A204.1 (cell line): ENCODE measurements around the gene NKAIN2.

Source experiments
- FAIRE-seq: peaks from 2 replicates; lab custom pipeline; 2012; peaks lifted over from hg19 to GRCh38; lab: Jason Lieb, UNC

NKAIN2 gene

DNA sequence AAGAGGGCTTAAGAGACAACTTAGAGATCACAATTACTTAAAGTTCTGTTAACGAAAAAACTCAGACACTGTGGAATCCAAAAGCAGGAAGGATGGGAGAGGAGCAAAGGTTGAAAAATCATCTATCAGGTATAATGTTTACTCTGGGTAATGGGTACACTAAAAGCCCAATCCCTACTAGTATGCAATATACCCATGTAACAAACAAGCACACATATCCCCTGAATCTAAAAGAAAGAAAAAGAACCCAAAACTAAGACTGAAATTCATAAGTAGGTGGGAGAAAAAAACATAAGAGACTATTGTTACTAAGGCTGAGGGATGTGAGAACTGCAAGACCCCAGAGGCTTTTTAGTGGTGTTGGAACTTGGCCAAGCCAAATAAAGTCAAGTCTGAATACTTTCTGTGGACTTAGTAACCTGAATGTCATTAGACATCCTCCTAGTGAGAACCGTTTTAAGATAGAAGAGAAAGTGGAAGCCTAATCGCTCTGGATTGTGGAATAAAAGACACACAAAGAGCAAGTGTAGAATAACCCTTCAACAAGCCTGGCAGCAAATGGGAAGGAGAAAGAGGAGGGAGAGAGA lies 969.2 kb downstream of the NKAIN2 start:
- FAIRE-seq, result no peak

DNA sequence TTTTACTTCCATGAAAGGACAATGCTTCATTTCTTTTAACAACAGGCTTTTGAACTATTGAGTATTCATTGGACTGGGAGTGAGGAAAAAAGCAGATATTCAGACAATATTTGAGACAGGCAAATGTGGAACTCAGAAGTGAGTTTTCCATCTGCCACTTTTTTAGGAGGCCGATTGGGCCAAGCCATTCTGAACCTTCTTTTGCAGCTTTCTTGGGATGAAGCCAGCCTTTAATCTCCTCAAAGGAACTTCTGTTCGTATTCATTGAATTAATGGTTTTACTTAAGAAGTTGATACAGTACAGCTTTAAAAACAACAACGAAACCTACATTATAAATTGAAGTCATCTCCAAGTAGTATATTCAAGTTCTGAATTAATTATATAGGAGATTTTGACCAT lies 971.5 kb downstream of the NKAIN2 start:
- no peak for FAIRE-seq

DNA sequence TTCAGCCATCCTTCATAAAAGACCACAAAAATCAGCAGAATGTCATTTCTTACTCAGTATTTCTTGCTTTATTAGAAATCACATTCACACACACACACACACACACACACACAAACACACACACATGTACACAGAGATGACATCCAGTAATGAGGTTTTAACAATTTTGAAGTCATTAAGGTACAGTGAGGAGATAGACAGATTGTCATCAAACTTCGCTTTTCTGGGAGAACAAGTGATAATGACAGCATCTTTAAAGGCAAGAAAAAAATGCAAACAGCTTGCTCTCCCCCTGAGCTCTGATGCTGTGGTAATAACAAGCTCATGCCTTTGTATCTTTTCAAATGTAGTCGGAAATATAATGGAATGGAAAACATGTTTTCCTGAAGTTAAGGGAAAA lies 974.2 kb downstream of the NKAIN2 start:
- FAIRE-seq, result no peak

DNA sequence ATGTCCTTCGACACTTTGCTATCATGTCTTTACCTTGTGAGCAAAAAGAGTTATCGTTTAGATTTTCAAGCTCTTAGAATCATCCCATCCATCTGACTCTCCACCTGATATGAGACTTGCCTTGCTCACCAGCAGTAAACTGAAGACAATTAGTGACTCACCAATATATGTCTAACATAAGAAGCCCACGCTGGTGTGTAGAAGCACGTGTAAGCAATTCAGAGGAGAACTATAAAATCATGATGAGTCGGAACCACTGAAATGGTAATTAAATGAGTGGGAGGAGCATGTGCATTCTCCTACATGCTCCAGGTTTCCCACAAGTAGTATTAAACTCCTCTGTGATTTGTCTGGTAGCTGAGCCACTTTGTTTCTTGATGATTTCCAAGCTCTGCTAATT lies 977.0 kb downstream of the NKAIN2 start:
- no peak for FAIRE-seq

DNA sequence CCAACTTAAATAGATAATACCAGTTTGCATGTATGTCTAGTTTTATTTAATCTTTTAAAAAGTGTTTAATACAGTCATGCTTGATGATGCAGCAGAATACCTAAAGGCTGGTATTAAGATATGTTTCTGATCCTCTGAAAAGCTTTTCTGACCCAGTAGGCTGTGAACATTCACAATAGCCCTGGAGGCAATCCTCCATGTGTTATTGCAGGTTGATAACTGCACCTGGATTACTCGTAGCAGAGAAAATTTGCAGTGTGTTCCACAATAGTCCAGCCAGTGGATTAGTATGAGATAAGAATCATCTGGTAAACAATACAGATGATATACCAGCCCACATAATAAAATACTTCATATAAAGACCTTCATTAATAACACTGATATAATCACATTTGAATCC lies 979.7 kb downstream of the NKAIN2 start:
- no peak for FAIRE-seq

DNA sequence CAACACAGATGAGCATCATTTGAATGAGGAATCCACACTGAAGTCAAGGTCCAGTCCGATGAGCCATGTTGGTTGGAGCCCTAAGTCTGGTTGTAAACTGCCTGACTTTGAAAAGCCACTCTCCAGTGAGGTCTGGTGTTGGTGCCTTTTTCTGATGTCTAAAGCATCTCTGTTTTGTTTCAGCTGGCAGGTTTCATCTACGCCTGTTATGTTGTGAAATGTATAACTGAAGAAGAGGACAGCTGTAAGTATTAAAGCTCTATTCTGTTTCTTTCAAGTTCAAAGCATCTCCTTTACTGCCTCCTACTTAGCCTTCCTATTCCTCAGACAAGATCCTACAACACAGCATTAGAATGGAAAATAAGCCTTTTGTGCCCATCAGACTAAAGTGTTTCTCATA lies 987.5 kb downstream of the NKAIN2 start:
- no peak for FAIRE-seq

DNA sequence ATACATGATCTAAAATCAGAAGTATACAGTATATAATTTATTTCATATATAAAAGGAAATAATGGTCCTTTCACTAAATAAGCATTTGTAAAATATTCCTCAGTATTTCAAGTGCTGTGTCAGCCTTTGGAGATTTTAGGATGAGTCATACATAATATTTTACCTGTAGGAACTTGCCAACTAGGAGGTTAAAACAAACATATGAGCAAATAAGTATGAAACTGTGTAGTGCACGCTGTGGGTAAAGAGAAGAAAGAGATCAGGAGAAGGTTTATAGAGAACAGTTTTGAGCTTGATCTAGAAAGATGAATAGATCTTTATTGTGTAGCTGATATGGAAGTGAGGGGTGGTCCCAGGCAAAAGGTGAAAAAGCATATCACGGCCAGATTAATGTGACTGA lies 988.7 kb downstream of the NKAIN2 start:
- no peak for FAIRE-seq

DNA sequence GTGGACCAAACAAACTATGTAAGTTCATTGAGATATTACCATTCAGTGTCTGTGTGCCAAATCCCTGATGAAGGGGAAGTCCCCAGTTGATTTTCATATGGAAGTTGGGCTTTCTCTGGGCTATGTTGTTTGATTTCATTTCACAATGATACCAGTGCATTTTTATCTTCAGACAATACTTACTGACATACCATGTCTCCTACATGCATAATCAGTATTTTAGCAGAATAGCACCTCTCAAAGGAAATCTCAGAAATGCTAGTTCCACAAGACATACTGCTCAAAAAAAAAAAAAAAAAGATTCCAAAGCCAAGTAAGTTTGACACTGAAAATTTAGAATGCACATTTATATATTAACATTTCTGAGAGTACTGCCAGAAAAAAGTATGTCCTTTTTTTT lies 989.7 kb downstream of the NKAIN2 start:
- FAIRE-seq, result no peak

DNA sequence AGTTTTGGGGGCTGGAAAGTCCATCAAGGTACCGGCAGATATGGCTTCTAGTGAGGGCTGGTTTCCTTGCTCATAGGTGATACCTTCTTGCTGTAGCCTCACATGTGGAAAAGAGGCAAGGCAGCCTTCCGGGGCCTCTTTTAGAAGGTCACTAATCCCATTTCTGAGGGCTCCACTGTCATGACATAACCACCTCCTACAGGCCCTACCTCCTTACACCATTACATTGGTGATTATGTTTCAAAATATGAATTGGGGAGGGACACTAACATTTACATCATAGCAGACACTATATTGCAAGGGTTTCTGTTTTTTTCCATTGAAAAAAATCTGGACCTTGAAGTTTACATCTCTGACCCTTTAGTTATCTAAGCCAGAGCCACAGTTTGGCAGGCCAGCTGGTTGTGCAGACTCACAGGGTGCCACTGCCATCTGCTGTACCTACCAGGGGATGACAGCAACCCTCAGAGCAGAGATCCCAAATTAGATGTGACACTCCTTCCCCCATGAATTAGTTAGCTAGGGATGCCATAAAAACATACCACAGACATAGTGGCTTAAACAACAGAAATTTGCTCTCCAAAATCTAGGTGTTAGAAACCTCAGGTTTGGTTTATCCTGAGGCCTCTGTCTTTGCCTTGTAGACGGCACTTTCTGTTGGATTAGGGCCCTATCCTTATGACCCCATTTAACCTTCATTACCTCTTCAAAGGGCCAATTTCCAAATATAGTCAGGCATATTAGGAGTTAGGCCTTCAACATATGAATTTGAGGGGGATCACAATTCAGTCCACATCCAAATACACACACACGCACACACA lies 992.2 kb downstream of the NKAIN2 start:
- no peak for FAIRE-seq

DNA sequence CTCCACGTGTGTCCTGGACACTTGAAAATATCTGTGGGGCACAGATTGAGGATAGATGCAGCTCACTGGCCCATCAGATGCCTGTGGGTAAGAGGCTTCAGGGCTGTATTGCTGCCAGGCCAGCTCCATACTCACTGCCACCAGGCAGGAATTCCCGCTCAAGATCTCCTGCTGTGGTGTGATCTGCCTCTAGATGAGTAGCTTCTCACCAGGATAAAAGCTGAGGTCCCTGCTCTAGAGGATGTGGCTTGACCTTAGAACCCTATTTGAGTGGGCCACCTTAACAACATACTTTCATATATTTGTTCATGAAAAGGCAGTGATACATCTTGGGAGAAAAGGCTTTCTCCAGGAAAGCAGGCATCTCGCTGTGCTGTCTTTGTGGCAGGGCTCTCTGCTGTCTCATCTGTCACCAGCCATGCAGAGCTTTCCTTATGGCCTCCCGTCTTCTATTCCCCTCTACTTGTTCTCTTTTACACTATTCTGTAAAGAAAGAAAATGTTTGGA lies 992.9 kb downstream of the NKAIN2 start:
- no peak for FAIRE-seq

DNA sequence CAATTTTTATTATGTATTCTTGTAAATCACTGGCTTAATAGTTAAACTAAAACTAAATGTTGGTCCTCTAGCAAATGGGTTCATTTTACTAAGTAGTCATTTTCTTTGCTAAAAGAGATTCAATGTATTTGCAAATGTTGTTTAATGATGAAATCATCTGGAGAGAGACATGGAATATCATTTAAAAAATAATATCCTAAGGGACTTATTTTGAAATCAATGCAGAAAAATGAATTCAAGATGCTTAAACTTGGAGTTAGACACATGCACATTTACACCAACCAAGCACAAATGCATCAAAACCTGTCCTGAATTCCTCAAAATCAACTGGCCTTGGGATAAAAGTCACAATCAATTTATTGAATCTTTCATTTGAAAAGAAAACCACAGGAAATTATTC lies 993.6 kb downstream of the NKAIN2 start:
- FAIRE-seq, result no peak

DNA sequence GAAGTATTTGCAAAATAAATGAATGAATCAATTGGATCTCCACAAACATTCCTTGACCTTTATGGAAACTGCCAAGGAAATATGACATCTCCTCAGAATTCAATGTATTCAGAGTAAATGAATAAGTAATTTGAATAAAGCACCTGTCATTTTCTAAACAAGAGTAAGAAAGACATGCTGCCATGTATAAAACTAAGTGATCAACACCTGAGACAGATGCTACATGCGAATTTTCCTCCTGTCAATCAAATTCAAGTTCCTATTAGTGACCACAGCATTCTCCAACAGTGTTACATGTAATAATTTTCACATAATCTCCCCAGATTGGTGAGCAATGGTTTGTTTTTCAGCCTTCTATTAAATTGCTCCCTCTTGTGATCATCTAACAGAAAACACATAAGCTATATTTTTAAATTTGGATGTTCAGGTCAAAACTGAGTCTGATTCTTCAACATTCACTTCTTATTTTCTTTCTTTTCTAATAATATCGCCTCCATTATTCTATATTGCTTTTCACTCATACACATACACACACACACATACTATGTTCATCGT lies 995.4 kb downstream of the NKAIN2 start:
- FAIRE-seq, result no peak

DNA sequence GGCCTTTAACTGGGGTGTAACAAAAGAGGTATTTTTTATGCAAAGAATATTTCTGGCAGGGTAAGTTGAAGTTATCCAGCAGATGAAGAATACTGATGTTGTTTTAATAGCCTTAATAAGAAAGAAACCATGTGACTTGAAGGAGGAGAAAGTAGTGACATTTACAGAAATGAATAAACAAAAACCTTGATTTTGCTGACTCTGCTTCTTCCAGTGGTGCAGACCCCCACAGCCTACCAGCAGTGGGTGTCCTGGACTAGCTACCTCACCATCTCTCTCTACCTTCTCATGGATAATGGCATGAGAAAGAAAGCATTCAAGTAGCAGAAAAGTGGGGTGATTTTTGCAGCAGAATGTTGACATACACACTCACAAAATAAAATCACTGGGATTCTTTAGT lies 996.0 kb downstream of the NKAIN2 start:
- FAIRE-seq, result no peak

DNA sequence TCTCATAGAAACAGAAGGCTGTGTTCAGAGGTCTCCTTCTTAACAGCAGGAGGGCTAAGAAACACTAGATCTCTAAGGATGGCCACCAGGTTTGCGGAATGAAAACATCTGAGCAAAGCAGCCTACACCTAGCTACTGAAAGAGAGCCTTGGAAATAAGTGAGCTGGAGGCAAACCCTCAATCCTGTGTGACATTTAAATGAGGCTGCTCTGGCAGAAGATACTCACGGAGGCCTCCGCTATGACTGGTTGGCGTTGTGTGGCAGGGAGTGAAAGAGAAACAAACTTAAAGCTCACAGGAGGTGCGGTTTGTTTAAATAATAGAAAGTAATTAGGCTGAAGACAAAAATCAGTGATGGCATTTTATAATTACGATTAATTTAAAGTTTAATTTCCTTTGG lies 996.6 kb downstream of the NKAIN2 start:
- FAIRE-seq, result no peak

DNA sequence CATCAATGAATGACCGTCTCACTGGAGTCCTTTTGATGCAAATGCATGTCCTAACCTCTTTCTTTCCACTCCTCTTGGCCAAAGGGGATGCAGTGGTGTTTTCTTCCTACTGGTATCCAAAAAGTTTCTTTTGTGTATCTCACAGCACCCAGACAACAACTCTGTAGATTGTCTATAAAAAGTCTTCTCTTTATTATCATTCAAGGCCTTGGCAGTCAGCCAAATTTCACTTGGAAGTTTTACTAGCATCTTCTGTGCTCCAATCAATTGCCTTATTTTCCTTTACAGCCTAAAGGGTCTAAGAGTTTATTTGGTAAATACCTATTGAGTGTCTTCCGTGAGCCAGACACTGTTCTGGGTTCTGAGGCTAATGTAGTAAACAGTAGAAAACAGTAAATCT lies 1008.4 kb downstream of the NKAIN2 start:
- no peak for FAIRE-seq

DNA sequence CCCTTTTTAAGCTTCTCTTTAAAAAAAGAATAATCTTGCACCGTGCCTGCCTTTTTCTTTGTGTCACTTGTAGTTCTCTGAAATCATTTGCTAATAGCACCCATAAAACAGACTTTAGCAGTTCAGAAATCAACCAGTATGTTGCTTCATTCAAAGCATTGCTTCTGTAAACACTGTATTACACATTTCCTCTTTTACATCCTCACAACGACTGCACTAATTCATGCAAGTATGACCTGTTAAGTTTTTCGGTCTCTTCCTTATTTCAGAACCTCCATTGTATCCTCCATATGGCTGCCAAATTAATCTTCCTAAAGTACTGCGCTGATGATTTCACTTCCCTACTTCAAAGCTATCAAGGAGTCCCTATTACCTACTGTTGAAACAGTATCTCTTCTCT lies 1015.7 kb downstream of the NKAIN2 start:
- FAIRE-seq, result no peak

DNA sequence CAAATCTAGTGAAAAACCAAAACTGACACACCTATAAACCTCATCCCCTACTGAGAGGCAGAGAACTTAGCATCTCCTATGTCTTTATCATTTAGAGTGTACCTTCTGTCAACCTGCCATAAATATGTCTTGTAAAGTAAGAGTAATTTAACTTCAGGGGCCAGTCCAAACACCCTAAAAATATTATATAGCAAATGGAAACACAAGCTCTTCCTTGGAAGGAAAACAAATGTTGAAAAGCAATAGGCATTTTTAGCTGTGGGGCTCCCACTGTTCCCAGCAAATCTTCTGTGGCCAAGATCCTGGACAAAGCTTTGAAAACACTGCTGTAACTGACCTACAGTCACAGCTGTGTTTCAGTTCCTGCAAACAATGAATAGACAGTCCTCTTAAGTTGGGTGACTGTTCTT lies 1018.5 kb downstream of the NKAIN2 start:
- no peak for FAIRE-seq

DNA sequence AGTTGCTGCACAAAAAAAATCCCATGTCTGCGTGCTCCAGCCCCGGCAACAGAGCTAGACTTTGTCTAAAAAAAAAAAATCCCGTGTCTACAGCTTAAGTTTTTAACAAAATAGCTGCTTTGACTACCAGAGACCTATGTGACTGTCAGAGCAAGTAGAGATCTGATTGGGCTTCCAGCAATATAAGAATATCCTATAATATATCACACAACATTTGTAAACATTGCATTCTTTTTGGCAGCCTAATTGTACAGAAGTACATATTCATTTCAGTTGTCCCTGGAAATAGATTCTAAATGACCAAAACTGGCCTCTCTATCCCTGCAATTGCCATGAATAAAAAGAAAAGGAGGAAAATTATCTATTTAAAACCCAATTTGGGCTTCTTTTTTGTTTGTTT lies 1019.1 kb downstream of the NKAIN2 start:
- no peak for FAIRE-seq

DNA sequence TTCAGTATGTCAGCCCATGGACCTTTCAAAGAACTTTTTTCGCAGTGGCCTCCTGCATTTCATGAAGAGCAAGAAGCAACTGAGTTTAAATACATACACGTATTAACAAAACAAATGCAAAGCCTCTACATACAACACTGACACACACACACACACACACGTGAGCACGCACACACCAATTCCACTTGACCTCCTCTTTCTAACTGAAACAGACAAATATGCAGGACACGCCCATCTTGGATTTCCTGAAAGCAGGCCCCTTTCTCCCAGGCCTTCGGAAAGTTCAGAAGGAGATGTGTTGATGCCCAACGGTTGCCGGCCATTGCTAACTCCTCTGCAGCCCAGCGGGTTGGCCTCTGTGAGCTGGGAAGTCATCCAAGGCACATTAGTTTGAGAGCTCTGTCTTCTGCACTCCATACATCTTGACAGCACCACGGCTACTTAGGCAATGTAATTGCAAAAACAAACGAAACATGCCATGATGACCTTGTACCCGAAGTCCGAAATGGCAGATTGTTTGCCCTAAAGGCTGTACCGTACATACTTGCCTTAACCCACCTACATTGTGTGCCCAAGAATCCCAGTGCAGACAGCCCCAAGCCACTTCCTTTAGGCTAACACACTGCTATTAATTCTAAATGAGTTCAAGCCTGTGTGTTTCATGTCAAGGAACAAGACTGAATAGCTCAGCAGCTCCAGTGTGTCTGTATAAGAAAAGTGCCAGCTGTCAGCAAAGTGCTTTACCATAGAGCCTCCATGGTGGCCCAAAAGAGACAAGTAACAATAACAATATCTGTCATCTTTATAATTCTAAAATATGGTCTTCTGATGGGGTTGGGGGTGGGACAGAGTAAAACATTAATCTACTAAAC lies 1019.8 kb downstream of the NKAIN2 start:
- no peak for FAIRE-seq

DNA sequence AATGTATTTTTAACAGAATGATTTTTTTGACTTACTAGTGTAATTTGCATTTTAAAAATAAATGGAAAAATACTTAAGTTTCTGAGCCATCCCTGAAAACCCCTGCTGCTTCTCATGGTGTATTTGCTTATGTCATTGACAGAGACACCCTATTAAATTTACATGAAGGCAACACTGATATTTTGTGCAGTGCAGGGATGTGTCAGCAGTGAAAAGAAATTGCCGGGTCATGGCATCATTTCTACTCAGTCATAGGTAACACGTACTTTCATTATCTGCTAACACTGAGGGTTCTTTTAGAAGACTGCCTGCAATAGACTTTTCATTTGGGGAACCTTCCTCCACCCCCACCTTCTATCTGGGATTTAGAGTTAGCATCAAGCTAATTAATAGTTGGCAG lies 1021.9 kb downstream of the NKAIN2 start:
- FAIRE-seq, result no peak

DNA sequence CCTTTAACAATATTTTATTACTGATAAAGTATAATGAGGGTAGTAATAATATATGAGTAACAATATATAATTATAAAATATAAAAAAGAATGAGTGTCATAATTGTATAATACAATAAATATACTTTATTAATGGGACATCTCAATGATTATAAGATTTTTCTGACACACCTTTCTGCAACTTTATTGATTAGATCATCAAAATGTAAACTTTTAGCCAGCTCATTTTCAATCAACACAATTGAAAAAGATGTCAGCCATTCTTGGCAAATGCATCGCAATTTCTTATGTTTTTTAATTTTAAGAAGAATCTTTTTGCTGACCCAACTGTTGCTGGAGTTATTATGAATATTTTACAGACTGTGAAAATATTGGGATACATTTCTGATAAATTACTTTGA lies 1026.2 kb downstream of the NKAIN2 start:
- no peak for FAIRE-seq

DNA sequence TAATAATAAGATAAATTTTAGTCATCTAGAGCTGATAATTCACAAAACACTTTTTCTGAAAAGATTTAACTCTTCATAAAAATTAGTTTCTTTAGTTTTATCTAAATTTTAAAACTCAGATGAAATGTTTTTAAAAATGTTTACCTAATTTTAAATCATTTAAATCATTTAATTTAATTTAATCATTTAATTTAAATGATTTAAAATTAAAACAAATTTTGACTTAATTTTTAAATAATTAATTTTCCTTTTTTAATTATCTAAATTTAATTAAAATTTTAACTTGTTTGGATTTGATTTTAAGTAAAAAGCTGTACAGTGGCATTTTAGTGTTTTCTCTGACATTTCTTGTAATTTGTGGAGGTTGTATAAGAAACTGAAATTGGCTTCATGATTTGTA lies 1026.8 kb downstream of the NKAIN2 start:
- FAIRE-seq, result peak; percentile 97
